ENCODE data around the gene SNTB2.
A peak's percentile ranks its signal among the peaks of the same experiment; 100 is the strongest.
"Not testable (repeated sequence)": the region's sequence is repeated elsewhere in the genome, so short reads cannot be mapped to it uniquely, and the experiment has no call there.

Gene SNTB2

GRCh38 chr16:69240331-69240730 is 53.4 kb downstream of the SNTB2 start:
- Mint-ChIP-seq H3K9me3 (no peaks in the 10 kb centered on the region), H3K4me1 (no peaks in the 10 kb centered on the region)

GRCh38 chr16:69241926-69242325 is 55.0 kb downstream of the SNTB2 start:
- H3K9me3 Mint-ChIP-seq: no peaks in the 10 kb centered on the region
- no peak overlapping the region for H3K27ac Mint-ChIP-seq
- no peak overlapping the region for H3K4me3 Mint-ChIP-seq
- no peaks in the 10 kb centered on the region for H3K4me1 Mint-ChIP-seq
- ATAC-seq: no peak
- DNase-seq (ENCODE audit: low spot score in 2 of 2): no peak
- H3K36me3 Mint-ChIP-seq: peaks cover 10% of the 10 kb centered on the region

More at GRCh38 chr16:69240331-69240730, 53.4 kb downstream of the SNTB2 start:
- Mint-ChIP-seq H3K4me3 (no peak overlapping the region), H3K27ac (no peak overlapping the region), H3K36me3 (peaks cover 3% of the 10 kb centered on the region)
- no peak for ATAC-seq
- DNase-seq (ENCODE audit: low spot score in 2 of 2): no peak

- ATAC-seq: no peak
- Mint-ChIP-seq H3K4me3 (no peak overlapping the region), H3K4me1 (no peaks in the 10 kb centered on the region), H3K36me3 (peaks cover 10% of the 10 kb centered on the region), H3K9me3 (no peaks in the 10 kb centered on the region), H3K27ac (no peak overlapping the region)
- DNase-seq (ENCODE audit: low spot score in 2 of 2): no peak
Measured at GRCh38 chr16:69243479-69243878, 56.5 kb downstream of the SNTB2 start.

- Mint-ChIP-seq H3K9me3 (no peaks in the 10 kb centered on the region), H3K4me1 (no peaks in the 10 kb centered on the region), H3K27ac (peak overlapping the region; percentile 32), H3K4me3 (no peak overlapping the region), H3K36me3 (peaks cover 10% of the 10 kb centered on the region)
- DNase-seq (ENCODE audit: low spot score in 2 of 2): no peak
- no peak for ATAC-seq
Measured at GRCh38 chr16:69244336-69244735, 57.4 kb downstream of the SNTB2 start.

- Mint-ChIP-seq H3K4me3 (no peak overlapping the region), H3K4me1 (peaks cover 13% of the 10 kb centered on the region), H3K27ac (no peak overlapping the region), H3K36me3 (peaks cover 10% of the 10 kb centered on the region), H3K9me3 (no peaks in the 10 kb centered on the region)
- DNase-seq (ENCODE audit: low spot score in 2 of 2) (no peak), ATAC-seq (no peak)
Measured at GRCh38 chr16:69250081-69250480, 63.1 kb downstream of the SNTB2 start.

- H3K36me3 Mint-ChIP-seq: no peaks in the 10 kb centered on the region
- ATAC-seq (peak; percentile 44), DNase-seq (ENCODE audit: low spot score in 2 of 2) (no peak)
- peak overlapping the region; percentile 74 for H3K27ac Mint-ChIP-seq
- H3K4me3 Mint-ChIP-seq: peak overlapping the region; percentile 20
- no peaks in the 10 kb centered on the region for H3K9me3 Mint-ChIP-seq
- peaks cover 13% of the 10 kb centered on the region for H3K4me1 Mint-ChIP-seq
Measured at GRCh38 chr16:69253870-69254341, 66.9 kb downstream of the SNTB2 start.

- not testable (repeated sequence) for H3K4me3 Mint-ChIP-seq; H3K27ac Mint-ChIP-seq; DNase-seq (ENCODE audit: low spot score in 2 of 2); ATAC-seq; H3K9me3 Mint-ChIP-seq
- H3K36me3 Mint-ChIP-seq: peaks cover 40% of the 10 kb centered on the region
- H3K4me1 Mint-ChIP-seq: peaks cover 13% of the 10 kb centered on the region
Measured at GRCh38 chr16:69259428-69259764, 72.4 kb downstream of the SNTB2 start.

GRCh38 chr16:69260019-69260418 is 73.1 kb downstream of the SNTB2 start:
- peaks cover 44% of the 10 kb centered on the region for H3K36me3 Mint-ChIP-seq
- ATAC-seq (no peak), DNase-seq (ENCODE audit: low spot score in 2 of 2) (no peak)
- H3K4me1 Mint-ChIP-seq: peaks cover 16% of the 10 kb centered on the region
- no peak overlapping the region for H3K4me3 Mint-ChIP-seq
- H3K27ac Mint-ChIP-seq: no peak overlapping the region
- H3K9me3 Mint-ChIP-seq: no peaks in the 10 kb centered on the region

- Mint-ChIP-seq H3K9me3 (no peaks in the 10 kb centered on the region), H3K36me3 (peaks cover 44% of the 10 kb centered on the region), H3K4me3 (no peak overlapping the region), H3K4me1 (peaks cover 16% of the 10 kb centered on the region), H3K27ac (peak overlapping the region; percentile 11)
- no peak for DNase-seq (ENCODE audit: low spot score in 2 of 2)
- ATAC-seq: no peak
Measured at GRCh38 chr16:69260506-69260905, 73.5 kb downstream of the SNTB2 start.

- Mint-ChIP-seq H3K4me3 (no peak overlapping the region), H3K9me3 (no peaks in the 10 kb centered on the region)
Measured at GRCh38 chr16:69266334-69267063, 79.5 kb downstream of the SNTB2 start.

GRCh38 chr16:69267633-69268032 is 80.7 kb downstream of the SNTB2 start:
- Mint-ChIP-seq H3K4me3 (no peak overlapping the region), H3K36me3 (peaks cover 52% of the 10 kb centered on the region), H3K4me1 (peaks cover 10% of the 10 kb centered on the region), H3K9me3 (no peaks in the 10 kb centered on the region), H3K27ac (no peak overlapping the region)
- DNase-seq (ENCODE audit: low spot score in 2 of 2): no peak
- no peak for ATAC-seq

More at GRCh38 chr16:69266334-69267063, 79.5 kb downstream of the SNTB2 start:
- DNase-seq (ENCODE audit: low spot score in 2 of 2): no peak
- ATAC-seq: no peak
- no peak overlapping the region for H3K27ac Mint-ChIP-seq
- H3K36me3 Mint-ChIP-seq: peaks cover 50% of the 10 kb centered on the region
- peaks cover 10% of the 10 kb centered on the region for H3K4me1 Mint-ChIP-seq

GRCh38 chr16:69270395-69270794 is 83.4 kb downstream of the SNTB2 start:
- peaks cover 46% of the 10 kb centered on the region for H3K36me3 Mint-ChIP-seq
- DNase-seq (ENCODE audit: low spot score in 2 of 2) (no peak), ATAC-seq (no peak)
- no peaks in the 10 kb centered on the region for H3K9me3 Mint-ChIP-seq
- peaks cover 6% of the 10 kb centered on the region for H3K4me1 Mint-ChIP-seq
- H3K27ac Mint-ChIP-seq: no peak overlapping the region
- no peak overlapping the region for H3K4me3 Mint-ChIP-seq

GRCh38 chr16:69270831-69271230 is 83.9 kb downstream of the SNTB2 start:
- DNase-seq (ENCODE audit: low spot score in 2 of 2) (no peak), ATAC-seq (no peak)
- Mint-ChIP-seq H3K9me3 (no peaks in the 10 kb centered on the region), H3K4me3 (no peak overlapping the region), H3K36me3 (peaks cover 46% of the 10 kb centered on the region), H3K27ac (no peak overlapping the region), H3K4me1 (peaks cover 6% of the 10 kb centered on the region)

GRCh38 chr16:69273009-69273408 is 86.0 kb downstream of the SNTB2 start:
- ATAC-seq (no peak), DNase-seq (ENCODE audit: low spot score in 2 of 2) (no peak)
- Mint-ChIP-seq H3K27ac (peak overlapping the region; percentile 10), H3K36me3 (peaks cover 46% of the 10 kb centered on the region), H3K9me3 (no peaks in the 10 kb centered on the region), H3K4me1 (peaks cover 6% of the 10 kb centered on the region), H3K4me3 (no peak overlapping the region)

GRCh38 chr16:69274699-69275235 is 87.8 kb downstream of the SNTB2 start:
- Mint-ChIP-seq H3K36me3 (peaks cover 38% of the 10 kb centered on the region), H3K9me3 (no peaks in the 10 kb centered on the region), H3K4me3 (no peak overlapping the region), H3K27ac (peak overlapping the region; percentile 33), H3K4me1 (peaks cover 6% of the 10 kb centered on the region)
- ATAC-seq: no peak
- no peak for DNase-seq (ENCODE audit: low spot score in 2 of 2)
